Activated gamma-delta T cell treated with anti-CD3 and anti-CD28 coated beads, Interleukin-2, amount 50 U/mL, for 16 hours (primary cell): ENCODE results near the gene POLR3B.
"Not testable (repeated sequence)": the region's sequence is repeated elsewhere in the genome, so short reads cannot be mapped to it uniquely, and the experiment has no call there.

Experiments
- DNase-seq: peaks from one replicate; pipeline ENCODE4 v3.0.0-alpha.2; 2020; ENCODE audit warnings: low read depth

The POLR3B gene

GRCh38 chr12:106342397-106343213 is 14.9 kb upstream of the POLR3B start:
- DNase-seq: no peak

- DNase-seq: no peak
Observed at GRCh38 chr12:106343214-106343528, 14.4 kb upstream of the POLR3B start.

GRCh38 chr12:106344131-106344530 is 13.4 kb upstream of the POLR3B start:
- no peak for DNase-seq

GRCh38 chr12:106345746-106346145 is 11.8 kb upstream of the POLR3B start:
- DNase-seq: no peak

GRCh38 chr12:106348411-106348810 is 9.1 kb upstream of the POLR3B start:
- no peak for DNase-seq

- no peak for DNase-seq
Observed at GRCh38 chr12:106353175-106353574, 4.4 kb upstream of the POLR3B start.

- DNase-seq: no peak
Observed at GRCh38 chr12:106358396-106359241, 1.1 kb downstream of the POLR3B start.

GRCh38 chr12:106359646-106360399 is 2.3 kb downstream of the POLR3B start:
- DNase-seq: no peak

- no peak for DNase-seq
Observed at GRCh38 chr12:106360400-106360994, 2.9 kb downstream of the POLR3B start.

GRCh38 chr12:106362971-106363370 is 5.4 kb downstream of the POLR3B start:
- DNase-seq: no peak

GRCh38 chr12:106364261-106364660 is 6.7 kb downstream of the POLR3B start:
- no peak for DNase-seq

GRCh38 chr12:106369624-106370346 is 12.2 kb downstream of the POLR3B start:
- DNase-seq: no peak

- no peak for DNase-seq
Observed at GRCh38 chr12:106378788-106379187, 21.2 kb downstream of the POLR3B start.

GRCh38 chr12:106380954-106381353 is 23.4 kb downstream of the POLR3B start:
- no peak for DNase-seq

- DNase-seq: not testable (repeated sequence)
Observed at GRCh38 chr12:106381866-106382265, 24.3 kb downstream of the POLR3B start.

- DNase-seq: no peak
Observed at GRCh38 chr12:106386813-106387535, 29.4 kb downstream of the POLR3B start.

- DNase-seq: no peak
Observed at GRCh38 chr12:106387848-106388377, 30.4 kb downstream of the POLR3B start.

- no peak for DNase-seq
Observed at GRCh38 chr12:106389151-106389550, 31.6 kb downstream of the POLR3B start.

GRCh38 chr12:106392759-106393158 is 35.2 kb downstream of the POLR3B start:
- DNase-seq: no peak

- DNase-seq: no peak
Observed at GRCh38 chr12:106409878-106410277, 52.3 kb downstream of the POLR3B start.

- DNase-seq: no peak
Observed at GRCh38 chr12:106412563-106412962, 55.0 kb downstream of the POLR3B start.
